Naive thymus-derived CD4-positive, alpha-beta T cell (primary cell): ENCODE data around the gene MUC21. TPM values are rescaled to one million over a fixed set of nuclear protein-coding genes. Genes with fewer than 3 reads are reported as not detected.
"Not testable (repeated sequence)": the region's sequence is repeated elsewhere in the genome, so short reads cannot be mapped to it uniquely, and the experiment has no call there.

Source experiments
- ATAC-seq: fragments of 150-1000 bp; cut with Tn5 transposase; 2 replicates; pipeline ENCODE4 v1.10.0; 2021; ENCODE audit warnings: mild to moderate bottlenecking, moderate library complexity
- CTCF ChIA-PET: fragments of 350-600 bp; sonication (Branson Sonifier 250); formaldehyde crosslinking; loops from one replicate; lab custom pipeline; 2021; ENCODE audit warnings: antibody characterized with exemption; lab: Charles Lee
- POLR2A ChIA-PET: fragments of 350-600 bp; sonication (Branson Sonifier 250); formaldehyde crosslinking; loops from one replicate; lab custom pipeline; 2021; ENCODE audit warnings: antibody characterized with exemption, inconsistent platforms; lab: Charles Lee
- DNase-seq, 9 donors: peaks; one replicate each; pipeline versions ENCODE4 v3.0.0 to v3.0.0-alpha.2; 2020 to 2022; ENCODE audit warnings: mixed read lengths in 1 of 9
- H3K27ac ChIP-seq: one replicate; pipeline ENCODE4 v1.7.0; 2013; ENCODE audit warnings: mild to moderate bottlenecking, low read depth, low read length, moderate library complexity
- H3K27me3 ChIP-seq, 2 donors: one replicate each; pipeline ENCODE4 v1.7.0; 2013; ENCODE audit warnings: low read length in 2 of 2, mild to moderate bottlenecking in 2 of 2, moderate library complexity in 2 of 2; ENCODE audit not compliant: control insufficient read depth in 2 of 2, insufficient read depth in 2 of 2
- H3K36me3 ChIP-seq, 3 experiments: 1 replicate in 2 of 3; 2 replicates in 1 of 3; pipeline ENCODE4 v1.7.0; 2013; ENCODE audit warnings: low read length in 3 of 3, mild to moderate bottlenecking in 3 of 3, moderate library complexity in 1 of 3; ENCODE audit not compliant: insufficient read depth in 3 of 3, control insufficient read depth in 2 of 3
- H3K4me1 ChIP-seq, 2 donors: one replicate each; pipeline ENCODE4 v1.7.0; 2013; ENCODE audit warnings: low read length in 2 of 2, mild to moderate bottlenecking in 2 of 2, moderate library complexity in 1 of 2; ENCODE audit not compliant: control insufficient read depth in 2 of 2, insufficient read depth in 2 of 2
- H3K4me3 ChIP-seq: 2 replicates; pipeline ENCODE4 v1.7.0; 2013; ENCODE audit warnings: mild to moderate bottlenecking, low read length
- H3K9me3 ChIP-seq, 3 experiments: 1 replicate in 2 of 3; 2 replicates in 1 of 3; pipeline ENCODE4 v1.7.0; 2013; ENCODE audit warnings: low read length in 3 of 3; ENCODE audit not compliant: control insufficient read depth in 2 of 3
- H3K27ac Mint-ChIP-seq, 9 donors: one replicate each; pipeline ENCODE4 v1.8.0; 2020 to 2022; ENCODE audit warnings: mixed read lengths in 9 of 9, mild to moderate bottlenecking in 8 of 9, moderate library complexity in 5 of 9, inconsistent platforms in 2 of 9
- H3K27me3 Mint-ChIP-seq, 5 donors: one replicate each; pipeline ENCODE4 v1.8.0; 2021 to 2022; ENCODE audit warnings: mixed read lengths in 5 of 5, mild to moderate bottlenecking in 1 of 5
- H3K36me3 Mint-ChIP-seq, 5 donors: one replicate each; pipeline ENCODE4 v1.8.0; 2020 to 2022; ENCODE audit warnings: mixed read lengths in 5 of 5, mild to moderate bottlenecking in 3 of 5, inconsistent platforms in 1 of 5
- H3K4me1 Mint-ChIP-seq, 7 donors: one replicate each; pipeline ENCODE4 v1.8.0; 2020 to 2022; ENCODE audit warnings: mixed read lengths in 7 of 7, mild to moderate bottlenecking in 3 of 7, inconsistent platforms in 1 of 7
- H3K4me3 Mint-ChIP-seq, 10 donors: one replicate each; pipeline ENCODE4 v1.8.0; 2020 to 2022; ENCODE audit warnings: mild to moderate bottlenecking in 10 of 10, mixed read lengths in 10 of 10, moderate library complexity in 6 of 10, inconsistent platforms in 2 of 10
- H3K9me3 Mint-ChIP-seq, 11 donors: one replicate each; pipeline ENCODE4 v1.8.0; 2020 to 2022; ENCODE audit warnings: mixed read lengths in 11 of 11, mild to moderate bottlenecking in 4 of 11, inconsistent platforms in 1 of 11, moderate library complexity in 1 of 11
- intact Hi-C, 2 donors: fragments of 100-400 bp; cut with micrococcal nuclease; formaldehyde crosslinking; loops; one replicate each; pipeline ENCODE4 v1.15.1; 2023
- polyA plus RNA-seq, 2 donors: library from polyadenylated mRNA; unstranded; fragments of 300-500 nt; fragmentation: Illumina TruSeq; gene quantifications; one replicate each; pipeline ENCODE4 v1.2.3, GENCODE V29; 2021
- total RNA-seq, 6 experiments: library from RNA in 5 of 6; stranded (reverse) in 5 of 6; gene quantifications; 1 replicate in 5 of 6; 2 replicates in 1 of 6; pipeline ENCODE4 v1.2.3 and lab custom pipeline; 2021 to 2026

MUC21 gene
- total and polyA plus RNA-seq, 7 experiments from 2014 or later = not detected

- no peak overlapping the region for H3K27ac Mint-ChIP-seq
- DNase-seq (no peak), ATAC-seq (peak; percentile 60)
- no peaks in the 10 kb centered on the region for H3K9me3 Mint-ChIP-seq
- no peaks in the 10 kb centered on the region for H3K36me3 ChIP-seq
- H3K4me3 Mint-ChIP-seq = no peak overlapping the region
- no peak overlapping the region for H3K4me3 ChIP-seq
- peaks cover 0 to 15% (median 6%) of the 10 kb centered on the region in 7 donors for H3K4me1 Mint-ChIP-seq
- no peaks in the 10 kb centered on the region for H3K4me1 ChIP-seq
- peaks cover 9 to 43% (median 28%) of the 10 kb centered on the region in 5 donors for H3K27me3 Mint-ChIP-seq
- POLR2A ChIA-PET = no interaction called here
- CTCF ChIA-PET = no interaction called here
- no peak overlapping the region for H3K27ac ChIP-seq
- intact Hi-C loops = no loop called here
- no peaks in the 10 kb centered on the region for H3K27me3 ChIP-seq
- H3K9me3 ChIP-seq = no peaks in the 10 kb centered on the region
- no peaks in the 10 kb centered on the region for H3K36me3 Mint-ChIP-seq
Observed at GRCh38 chr6:30964075-30964474, 19.4 kb upstream of the MUC21 start.

DNA sequence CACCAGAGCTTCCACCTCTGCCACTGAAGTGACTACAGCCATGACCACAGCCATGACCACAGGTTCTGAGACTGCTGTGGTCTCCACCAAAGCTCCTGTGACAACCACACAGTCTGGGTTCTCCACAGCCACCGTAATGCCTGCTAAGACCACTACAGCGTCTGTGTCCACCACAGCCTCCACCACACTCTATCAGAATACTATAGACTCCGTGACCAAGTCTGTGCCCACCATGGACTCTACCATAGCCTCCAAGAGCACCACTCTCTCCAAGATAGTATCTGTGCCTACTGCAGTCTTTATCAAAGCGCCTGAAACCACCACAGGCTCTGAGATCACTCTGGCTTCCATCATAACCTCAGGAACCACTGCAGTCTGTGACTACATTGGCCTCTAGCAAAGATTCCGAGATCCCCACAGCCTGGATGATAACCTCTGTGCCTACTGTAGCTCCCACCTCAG lies 18.3 kb upstream of the MUC21 start:
- Mint-ChIP-seq H3K4me3 (no peak overlapping the region), H3K27ac (no peak overlapping the region), H3K27me3 (peaks cover 10 to 44% (median 28%) of the 10 kb centered on the region in 5 donors), H3K36me3 (no peaks in the 10 kb centered on the region), H3K9me3 (peaks cover 0 to 3% (median 0%) of the 10 kb centered on the region in 11 donors), H3K4me1 (peaks cover 0 to 15% (median 6%) of the 10 kb centered on the region in 7 donors)
- DNase-seq = no peak
- H3K4me1 ChIP-seq = no peaks in the 10 kb centered on the region
- no peak overlapping the region for H3K4me3 ChIP-seq
- no peaks in the 10 kb centered on the region for H3K36me3 ChIP-seq
- H3K9me3 ChIP-seq = no peaks in the 10 kb centered on the region
- POLR2A ChIA-PET = no interaction called here
- CTCF ChIA-PET = no interaction called here
- H3K27me3 ChIP-seq = no peaks in the 10 kb centered on the region
- ATAC-seq = peak; percentile 24
- H3K27ac ChIP-seq = no peak overlapping the region
- intact Hi-C loops = no loop called here

DNA sequence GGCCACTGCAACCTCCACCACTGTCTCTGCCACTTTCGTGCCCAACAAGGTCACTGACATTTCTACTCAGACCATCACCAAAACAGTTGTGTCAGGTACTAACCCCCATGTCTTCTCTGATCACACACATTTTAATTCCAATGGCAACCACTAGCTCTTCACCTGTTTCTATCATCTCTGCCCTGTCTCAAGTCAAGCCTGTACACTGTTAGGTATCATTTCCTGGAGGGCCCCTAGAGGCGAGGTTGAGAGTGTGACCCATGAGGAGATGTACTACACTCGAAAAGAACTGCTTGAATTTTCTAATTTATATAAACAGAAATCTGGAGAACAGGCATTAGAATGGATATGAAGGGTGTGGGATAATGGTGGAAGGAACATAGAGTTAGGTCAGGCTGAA lies 17.4 kb upstream of the MUC21 start:
- Histone ChIP-seq H3K9me3 (no peaks in the 10 kb centered on the region), H3K4me3 (no peak overlapping the region), H3K27ac (no peak overlapping the region), H3K36me3 (no peaks in the 10 kb centered on the region), H3K4me1 (no peaks in the 10 kb centered on the region), H3K27me3 (no peaks in the 10 kb centered on the region)
- Mint-ChIP-seq H3K27ac (no peak overlapping the region), H3K36me3 (no peaks in the 10 kb centered on the region), H3K4me3 (no peak overlapping the region), H3K9me3 (peaks cover 0 to 3% (median 0%) of the 10 kb centered on the region in 11 donors), H3K4me1 (peaks cover 0 to 15% (median 6%) of the 10 kb centered on the region in 7 donors), H3K27me3 (peaks cover 12 to 40% (median 25%) of the 10 kb centered on the region in 5 donors)
- intact Hi-C loops = no loop called here
- ChIA-PET CTCF (no interaction called here), POLR2A (no interaction called here)
- DNase-seq = no peak
- ATAC-seq = no peak

DNA sequence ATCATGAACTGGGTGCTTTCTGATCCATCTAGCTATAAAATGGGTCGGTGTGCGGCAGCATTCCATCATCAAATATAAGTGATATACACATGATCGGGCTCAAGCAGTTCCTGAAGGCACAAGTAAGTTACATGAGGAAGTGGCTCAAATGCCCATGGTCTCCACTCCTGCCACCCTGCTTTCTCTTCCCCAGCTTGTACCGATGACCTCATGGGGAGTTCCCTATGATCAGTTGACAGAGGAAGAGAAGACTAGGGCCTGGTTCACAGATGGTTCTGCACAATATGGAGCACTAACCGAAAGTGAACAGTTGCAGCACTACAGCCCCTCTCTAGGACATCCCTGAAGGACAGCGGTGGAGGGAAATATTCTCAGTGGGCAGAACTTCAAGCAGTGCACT lies 14.3 kb upstream of the MUC21 start:
- H3K9me3 Mint-ChIP-seq, DNase-seq, POLR2A ChIA-PET, H3K36me3 Mint-ChIP-seq, H3K27ac Mint-ChIP-seq, H3K27me3 ChIP-seq, intact Hi-C loops, H3K9me3 ChIP-seq, ATAC-seq, H3K4me1 ChIP-seq, H3K4me3 Mint-ChIP-seq, H3K36me3 ChIP-seq, CTCF ChIA-PET, H3K4me3 ChIP-seq, H3K27ac ChIP-seq: not testable (repeated sequence)
- Mint-ChIP-seq H3K27me3 (peaks cover 14 to 45% (median 28%) of the 10 kb centered on the region in 5 donors), H3K4me1 (peaks cover 0 to 12% (median 6%) of the 10 kb centered on the region in 7 donors)

- Mint-ChIP-seq H3K4me3 (no peak overlapping the region), H3K27ac (no peak overlapping the region), H3K27me3 (peaks cover 8 to 27% (median 18%) of the 10 kb centered on the region in 5 donors), H3K36me3 (no peaks in the 10 kb centered on the region), H3K9me3 (peaks cover 0 to 3% (median 0%) of the 10 kb centered on the region in 11 donors), H3K4me1 (peaks cover 0 to 5% (median 0%) of the 10 kb centered on the region in 7 donors)
- Histone ChIP-seq H3K27ac (no peak overlapping the region), H3K36me3 (no peaks in the 10 kb centered on the region), H3K4me3 (no peak overlapping the region), H3K4me1 (no peaks in the 10 kb centered on the region), H3K9me3 (no peaks in the 10 kb centered on the region), H3K27me3 (no peaks in the 10 kb centered on the region)
- no peak for ATAC-seq
- intact Hi-C loops = no loop called here
- DNase-seq = no peak
- POLR2A ChIA-PET = no interaction called here
- CTCF ChIA-PET = interaction anchor here (0.6 kb wide), 1 partner anchor 704 kb away, joined by 3 read pairs; no protein-coding TSS in a partner anchor
Observed at GRCh38 chr6:30970946-30971345, 12.6 kb upstream of the MUC21 start.

DNA sequence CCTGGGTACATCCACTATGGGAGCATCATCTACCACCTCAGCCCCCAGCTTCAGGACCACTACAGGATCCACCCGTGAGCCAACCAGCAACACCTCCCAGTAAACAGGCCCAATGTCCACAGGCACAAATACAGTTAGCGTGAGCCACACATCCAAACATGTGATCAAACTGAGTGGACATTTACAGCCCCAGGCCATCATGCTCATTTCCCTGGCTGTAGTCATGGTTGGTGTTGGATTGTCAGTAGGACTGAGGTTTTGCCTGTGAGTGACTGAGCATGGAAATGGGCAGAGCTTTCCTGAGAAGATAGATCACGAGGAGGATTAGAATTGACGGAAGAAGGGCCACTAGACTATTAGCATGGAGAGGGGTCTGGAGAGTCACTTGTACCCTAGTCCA lies 10.7 kb upstream of the MUC21 start:
- no peaks in the 10 kb centered on the region for H3K9me3 ChIP-seq
- H3K4me3 Mint-ChIP-seq = no peak overlapping the region
- peaks cover 0 to 4% (median 0%) of the 10 kb centered on the region in 11 donors for H3K9me3 Mint-ChIP-seq
- no peaks in the 10 kb centered on the region for H3K4me1 Mint-ChIP-seq
- no peak overlapping the region for H3K4me3 ChIP-seq
- no peak overlapping the region for H3K27ac ChIP-seq
- CTCF ChIA-PET = no interaction called here
- H3K27me3 Mint-ChIP-seq = peaks cover 7 to 22% (median 15%) of the 10 kb centered on the region in 5 donors
- H3K27me3 ChIP-seq = no peaks in the 10 kb centered on the region
- no peaks in the 10 kb centered on the region for H3K36me3 Mint-ChIP-seq
- ATAC-seq = no peak
- H3K27ac Mint-ChIP-seq = no peak overlapping the region
- H3K36me3 ChIP-seq = no peaks in the 10 kb centered on the region
- no peak for DNase-seq
- intact Hi-C loops = no loop called here
- POLR2A ChIA-PET = no interaction called here
- H3K4me1 ChIP-seq = no peaks in the 10 kb centered on the region
